ENCODE data around the gene LACTBL1.
"Not testable (repeated sequence)": the region's sequence is repeated elsewhere in the genome, so short reads cannot be mapped to it uniquely, and the experiment has no call there.

Gene LACTBL1

GRCh38 chr1:22980471-22980790 is 7.8 kb upstream of the LACTBL1 start:
- not testable (repeated sequence) for H3K4me3 ChIP-seq (ENCODE audit: low read depth, low read length); DNase-seq (ENCODE audit: low read depth)

DNA sequence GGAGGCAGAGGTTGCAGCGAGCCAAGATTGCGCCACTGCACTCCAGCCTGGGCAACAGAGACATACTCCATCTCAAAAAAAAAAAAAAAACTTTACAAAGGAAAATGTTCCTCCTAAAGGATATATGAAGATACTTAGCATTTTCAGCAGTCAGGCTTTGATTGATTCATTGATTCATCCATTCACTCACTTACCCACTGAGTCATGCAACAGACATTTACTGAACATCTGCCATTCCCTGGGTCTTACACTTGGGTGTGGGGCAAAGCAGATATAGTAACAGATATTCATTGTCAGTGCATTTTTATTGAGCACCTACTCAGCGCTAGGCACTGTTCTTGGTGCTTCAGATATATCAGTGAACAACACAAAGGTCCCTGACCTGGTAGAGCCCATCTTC is 5.6 kb upstream of the LACTBL1 start:
- no peak overlapping the region for H3K4me3 ChIP-seq (ENCODE audit: low read depth, low read length)

DNA sequence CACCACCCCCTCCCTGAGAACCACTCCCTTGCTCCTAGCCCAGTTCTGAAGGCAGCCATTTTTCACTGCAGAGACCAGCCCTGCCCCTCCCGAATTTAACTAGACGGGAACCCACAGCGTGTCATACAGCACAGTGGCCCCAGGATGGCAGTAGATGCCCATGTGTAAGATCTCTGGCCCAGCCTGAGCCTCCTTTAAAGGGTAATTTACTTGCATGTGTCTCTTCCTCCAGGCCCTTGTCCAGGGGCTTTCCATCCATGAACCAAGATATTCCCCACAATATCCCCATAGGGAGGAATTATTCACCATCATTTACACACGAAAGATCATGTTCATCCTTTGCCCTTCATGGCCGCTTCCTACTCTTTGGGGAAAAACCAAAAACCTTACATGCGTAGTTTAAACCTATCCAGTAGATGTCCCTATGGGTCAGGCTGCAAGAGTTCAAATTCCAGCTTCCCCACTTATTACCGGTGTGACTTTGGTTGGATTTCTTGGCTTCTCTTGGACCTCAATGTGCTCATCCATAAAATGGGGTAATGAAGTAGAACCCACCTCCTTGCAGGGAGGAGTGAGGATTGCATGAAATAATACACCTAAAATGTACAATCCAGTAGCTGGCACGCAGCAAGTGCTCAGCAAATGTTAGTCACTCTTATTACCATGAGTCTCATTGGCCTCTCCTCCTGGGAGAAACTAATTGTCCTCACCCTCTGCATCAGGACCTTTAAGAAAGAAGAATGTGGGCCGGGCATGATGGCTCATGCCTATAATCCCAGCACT is 4.0 kb upstream of the LACTBL1 start:
- peak; percentile 40 for DNase-seq (ENCODE audit: low read depth)
- H3K4me3 ChIP-seq (ENCODE audit: low read depth, low read length): no peak overlapping the region

More for the DNA sequence above, 5.6 kb upstream of the LACTBL1 start:
- DNase-seq (ENCODE audit: low read depth): no peak

- DNase-seq (ENCODE audit: low read depth): no peak
- H3K4me3 ChIP-seq (ENCODE audit: low read depth, low read length): no peak overlapping the region
Observed at GRCh38 chr1:22976127-22976460, 3.4 kb upstream of the LACTBL1 start.

- no peak overlapping the region for H3K4me3 ChIP-seq (ENCODE audit: low read depth, low read length)
- DNase-seq (ENCODE audit: low read depth): no peak
Observed at GRCh38 chr1:22975694-22976093, 3.0 kb upstream of the LACTBL1 start.

- H3K4me3 ChIP-seq (ENCODE audit: low read depth, low read length): no peak overlapping the region
- DNase-seq (ENCODE audit: low read depth): no peak
Observed at GRCh38 chr1:22971611-22972405, 858 bp downstream of the LACTBL1 start.

DNA sequence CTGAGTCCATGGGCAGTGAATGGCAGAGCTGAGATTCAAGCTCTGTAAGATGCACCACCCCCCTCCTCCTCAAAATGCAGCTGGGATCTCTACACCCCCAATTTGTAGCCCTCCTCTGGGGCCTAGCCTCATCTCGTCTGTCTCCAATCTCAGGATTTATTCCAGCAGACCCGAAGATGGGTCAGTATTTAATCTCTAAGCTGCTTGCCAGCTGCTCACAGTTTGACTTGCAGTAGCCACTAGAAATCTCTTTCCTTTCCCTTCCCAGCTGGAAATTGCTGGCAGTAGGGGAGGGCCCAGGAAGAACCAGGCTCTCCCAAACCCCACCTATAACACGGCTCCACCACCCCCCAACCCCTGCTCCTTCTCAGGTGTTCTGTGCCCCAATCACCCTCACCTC is 1.5 kb downstream of the LACTBL1 start:
- no peak overlapping the region for H3K4me3 ChIP-seq (ENCODE audit: low read depth, low read length)
- DNase-seq (ENCODE audit: low read depth): no peak

- DNase-seq (ENCODE audit: low read depth): no peak
Observed at GRCh38 chr1:22970096-22970495, 2.6 kb downstream of the LACTBL1 start.

GRCh38 chr1:22969304-22969709 is 3.4 kb downstream of the LACTBL1 start:
- no peak overlapping the region for H3K4me3 ChIP-seq (ENCODE audit: low read depth, low read length)
- peak; percentile 79 for DNase-seq (ENCODE audit: low read depth)

More at GRCh38 chr1:22970096-22970495, 2.6 kb downstream of the LACTBL1 start:
- no peak overlapping the region for H3K4me3 ChIP-seq (ENCODE audit: low read depth, low read length)

GRCh38 chr1:22967833-22968232 is 4.8 kb downstream of the LACTBL1 start:
- H3K4me3 ChIP-seq (ENCODE audit: low read depth, low read length): no peak overlapping the region
- no peak for DNase-seq (ENCODE audit: low read depth)

GRCh38 chr1:22966309-22966708 is 6.4 kb downstream of the LACTBL1 start:
- DNase-seq (ENCODE audit: low read depth): no peak
- H3K4me3 ChIP-seq (ENCODE audit: low read depth, low read length): no peak overlapping the region

DNA sequence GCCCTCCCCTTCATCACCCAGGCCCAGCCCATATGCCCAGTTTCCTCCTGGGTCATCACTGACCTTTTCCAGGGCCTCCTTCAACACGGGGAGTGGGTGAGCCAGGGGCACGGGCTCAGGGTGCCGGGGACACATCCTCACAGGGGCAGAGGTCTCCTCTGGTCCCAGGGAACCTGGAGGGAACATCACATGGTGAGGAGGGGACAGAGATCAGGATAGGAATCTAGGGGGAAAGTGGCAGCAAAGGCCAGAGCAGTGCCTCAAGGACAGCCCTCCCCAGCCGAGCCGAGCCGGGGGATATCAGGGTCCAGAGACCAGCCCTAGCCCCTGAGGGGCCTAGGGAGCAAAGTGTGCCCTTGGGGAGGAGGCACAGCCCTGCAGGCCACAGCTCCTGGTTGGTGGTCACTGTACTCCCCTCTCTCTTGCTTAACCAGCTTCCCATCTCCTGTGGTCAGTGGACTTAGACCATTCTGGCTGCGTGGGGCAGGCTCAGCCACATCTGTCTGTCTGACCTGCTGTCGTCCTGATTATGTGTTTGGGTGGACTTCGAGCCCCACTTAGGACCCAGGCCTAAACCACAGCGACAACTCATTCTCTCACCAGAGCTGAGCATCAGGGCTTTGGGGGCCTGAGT is 9.5 kb downstream of the LACTBL1 start:
- no peak overlapping the region for H3K4me3 ChIP-seq (ENCODE audit: low read depth, low read length)
- DNase-seq (ENCODE audit: low read depth): no peak

DNA sequence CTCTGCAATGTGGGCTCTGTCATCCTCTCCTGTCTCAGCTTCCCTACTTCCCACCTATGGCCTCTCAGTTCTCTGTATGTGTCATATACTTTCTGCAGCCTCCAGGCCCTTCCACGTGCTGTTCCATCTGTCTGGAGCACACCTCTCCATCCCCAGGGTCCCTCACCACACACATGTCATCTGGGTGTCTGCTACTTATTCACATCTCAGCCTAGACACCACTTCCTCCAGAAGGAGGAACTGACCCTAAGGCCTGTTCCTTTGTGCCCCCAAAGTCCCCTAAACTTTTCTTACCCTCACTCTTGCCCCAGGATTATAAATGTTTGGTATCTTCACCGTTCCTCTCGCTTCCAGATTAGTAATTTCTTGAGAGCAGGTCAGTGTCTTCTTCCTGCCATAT is 10.1 kb downstream of the LACTBL1 start:
- H3K4me3 ChIP-seq (ENCODE audit: low read depth, low read length): no peak overlapping the region
- DNase-seq (ENCODE audit: low read depth): no peak

DNA sequence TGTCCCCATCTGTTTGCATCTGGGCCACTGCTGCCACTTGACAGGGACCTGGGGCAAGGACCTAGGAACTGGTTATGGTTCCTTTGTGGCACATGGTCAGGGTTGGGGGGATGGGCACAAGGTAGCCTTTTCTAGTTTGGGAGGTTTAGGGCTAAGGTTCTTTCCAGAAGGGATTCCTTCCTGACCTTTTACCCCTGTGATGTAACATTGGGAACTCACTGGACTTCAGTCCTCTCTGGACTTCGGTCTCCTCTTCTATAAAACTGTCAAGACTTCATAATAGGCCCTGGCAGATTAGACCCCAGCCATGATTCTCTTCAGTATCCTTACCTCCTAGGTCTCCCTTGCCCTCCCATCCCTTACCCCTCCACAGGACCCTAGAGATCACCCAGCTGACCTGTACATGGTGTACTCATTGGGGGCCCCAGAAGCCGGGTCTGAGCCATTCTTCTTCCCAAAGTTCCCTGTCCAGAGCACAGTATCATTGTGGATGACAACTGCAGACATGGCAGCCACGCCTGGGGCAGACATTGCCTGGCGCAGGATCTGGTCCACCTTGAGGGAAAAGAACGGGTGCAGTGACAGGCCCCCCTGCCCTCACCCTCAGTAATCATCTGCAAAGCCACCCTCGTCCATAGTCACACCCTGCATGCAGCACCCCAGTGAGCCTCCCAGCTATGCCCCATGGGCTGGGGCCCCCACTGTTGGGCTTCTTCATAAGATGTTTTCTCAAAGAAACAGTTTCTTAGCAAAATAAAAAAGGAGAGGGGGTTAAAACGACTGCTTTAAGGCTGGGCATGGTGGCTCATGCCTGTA is 12.9 kb downstream of the LACTBL1 start:
- no peak for DNase-seq (ENCODE audit: low read depth)
- H3K4me3 ChIP-seq (ENCODE audit: low read depth, low read length): no peak overlapping the region

DNA sequence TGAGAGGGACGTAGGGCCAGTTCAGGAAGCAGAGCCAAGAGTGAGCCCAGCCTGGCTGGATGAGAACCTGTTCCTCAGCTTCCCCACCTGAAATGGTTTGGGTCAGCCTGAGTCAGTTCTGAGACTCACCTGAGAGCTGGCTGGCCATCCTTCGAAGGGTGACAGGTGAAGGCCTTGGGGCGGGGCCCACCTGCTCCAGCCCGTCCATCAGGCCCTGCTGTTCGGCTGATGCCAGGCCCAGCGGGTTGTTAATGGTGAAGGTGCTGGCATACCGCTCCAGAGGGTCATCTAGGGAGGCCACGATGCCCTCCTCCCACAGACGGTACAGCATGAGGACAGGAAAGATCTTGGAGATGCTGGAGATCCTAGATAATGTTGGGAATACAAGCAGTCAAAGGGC is 14.1 kb downstream of the LACTBL1 start:
- DNase-seq (ENCODE audit: low read depth): no peak
- no peak overlapping the region for H3K4me3 ChIP-seq (ENCODE audit: low read depth, low read length)

DNA sequence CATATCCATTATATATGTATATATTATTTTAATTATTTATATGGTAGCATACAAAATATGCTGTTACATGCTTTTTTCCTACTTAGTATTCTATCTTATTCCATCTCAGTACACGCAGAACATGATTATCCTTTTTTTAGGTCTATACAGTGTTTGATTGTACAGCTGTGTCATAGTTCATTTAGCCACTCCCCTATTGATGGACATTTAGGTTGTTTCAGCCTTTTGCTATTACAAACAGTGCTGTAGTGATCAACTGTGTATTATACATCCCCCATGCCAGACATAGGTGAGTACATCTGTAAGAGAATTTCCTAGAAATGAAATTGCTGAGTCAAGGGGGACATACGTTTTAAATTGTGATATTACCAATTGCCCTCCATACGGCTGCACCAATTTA is 15.6 kb downstream of the LACTBL1 start:
- no peak overlapping the region for H3K4me3 ChIP-seq (ENCODE audit: low read depth, low read length)
- no peak for DNase-seq (ENCODE audit: low read depth)

DNA sequence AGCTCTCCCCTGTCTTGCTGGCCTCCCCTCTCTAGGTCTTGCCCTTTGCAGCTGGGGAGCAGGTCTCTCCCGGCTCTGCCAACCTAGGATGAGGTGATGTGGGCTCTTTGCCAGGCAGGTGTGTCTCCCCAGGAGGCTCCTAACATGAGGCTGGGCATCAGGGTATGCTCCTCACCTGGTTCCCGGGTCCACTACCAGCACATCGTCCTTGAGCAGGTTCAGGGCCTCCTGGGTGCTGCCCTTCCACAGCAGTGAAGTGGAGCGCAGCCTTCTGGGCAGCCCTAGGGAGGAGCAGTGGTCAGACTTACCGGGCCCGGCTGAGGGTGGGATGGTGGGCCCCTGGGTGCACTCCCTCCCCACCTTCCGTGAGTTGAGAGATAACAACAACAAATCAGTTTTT is 17.5 kb downstream of the LACTBL1 start:
- no peak for DNase-seq (ENCODE audit: low read depth)
- H3K4me3 ChIP-seq (ENCODE audit: low read depth, low read length): no peak overlapping the region

GRCh38 chr1:22953740-22954141 is 18.9 kb downstream of the LACTBL1 start:
- no peak overlapping the region for H3K4me3 ChIP-seq (ENCODE audit: low read depth, low read length)
- DNase-seq (ENCODE audit: low read depth): no peak

GRCh38 chr1:22953057-22953739 is 19.5 kb downstream of the LACTBL1 start:
- no peak for DNase-seq (ENCODE audit: low read depth)
- H3K4me3 ChIP-seq (ENCODE audit: low read depth, low read length): no peak overlapping the region

All from skeletal muscle cell (primary cell).